ENCODE results near the gene FOXF2.

FOXF2 gene

GRCh38 chr6:1392813-1393640, 3.7 kb downstream of the FOXF2 start:
- no peak for DNase-seq

GRCh38 chr6:1393641-1394283, 4.4 kb downstream of the FOXF2 start:
- no peak for DNase-seq

- no peak for DNase-seq
These were observed 5.4 kb downstream of the FOXF2 start for GRCh38 chr6:1394514-1395463.

GRCh38 chr6:1395506-1395905, 6.1 kb downstream of the FOXF2 start:
- DNase-seq = no peak

- no peak for DNase-seq
These were observed 6.8 kb downstream of the FOXF2 start for GRCh38 chr6:1395941-1396908.

- peak; percentile 65 to 79 for DNase-seq
These were observed 7.8 kb downstream of the FOXF2 start for GRCh38 chr6:1396952-1397868.

- DNase-seq = no peak
These were observed 9.9 kb downstream of the FOXF2 start for GRCh38 chr6:1399085-1399780.

- DNase-seq = no peak
These were observed 10.9 kb downstream of the FOXF2 start for GRCh38 chr6:1400126-1400850.

GRCh38 chr6:1402369-1402768, 13.0 kb downstream of the FOXF2 start:
- no peak for DNase-seq

- no peak for DNase-seq
These were observed 13.5 kb downstream of the FOXF2 start for GRCh38 chr6:1402868-1403267.

- peak; percentile 35 to 47 for DNase-seq
These were observed 14.7 kb downstream of the FOXF2 start for GRCh38 chr6:1403851-1404712.

- DNase-seq = no peak
These were observed 15.3 kb downstream of the FOXF2 start for GRCh38 chr6:1404713-1405098.

- no peak for DNase-seq
These were observed 15.8 kb downstream of the FOXF2 start for GRCh38 chr6:1405221-1405620.

- DNase-seq = peak; percentile 11 to 55
These were observed 17.1 kb downstream of the FOXF2 start for GRCh38 chr6:1406306-1407072.

GRCh38 chr6:1407499-1407990, 18.2 kb downstream of the FOXF2 start:
- peak in 1 of 2 donors; percentile 13 for DNase-seq

- no peak for DNase-seq
These were observed 20.5 kb downstream of the FOXF2 start for GRCh38 chr6:1409774-1410465.

- DNase-seq = no peak
These were observed 23.5 kb downstream of the FOXF2 start for GRCh38 chr6:1412901-1413300.
